IMR-90 (cell line): Measurements from ENCODE around the gene ITPR3. TPM values are rescaled to one million over a fixed set of nuclear protein-coding genes. Genes with fewer than 3 reads are reported as not detected.

Experiments
- ATAC-seq: fragments of 200-7000 bp; cut with Tn5 transposase; 2 replicates; pipeline ENCODE4 v1.9.1; 2020; ENCODE audit warnings: low read depth, mild to moderate bottlenecking, moderate library complexity
- BruUV-seq: library from RNA; stranded (reverse); fragments of 400-500 nt; replicated peaks from 2 replicates; lab custom pipeline; 2021; lab: Mats Ljungman, UMichigan
- CTCF ChIA-PET: fragments of 300-600 bp; formaldehyde crosslinking; extraction: SDS; loops from one replicate; lab custom pipeline; 2021; ENCODE audit warnings: antibody characterized with exemption; lab: Yijun Ruan, JAX
- POLR2A ChIA-PET: fragments of 300-600 bp; sonication (Branson Sonifier 250); formaldehyde crosslinking; loops from one replicate; lab custom pipeline; 2022; ENCODE audit warnings: antibody characterized with exemption; ENCODE audit not compliant: unreplicated experiment; lab: Charles Lee
- DNase-seq: peaks from one replicate; pipeline ENCODE4 v3.0.0; 2013
- H2AFZ ChIP-seq: replicated peaks from 2 replicates; pipeline ENCODE3; 2013; ENCODE audit warnings: low read length, mild to moderate bottlenecking; ENCODE audit not compliant: poor library complexity
- H2AK5ac ChIP-seq: 2 replicates; pipeline ENCODE4 v1.6.1; 2013; ENCODE audit warnings: low read depth, low read length, inconsistent platforms
- H2AK9ac ChIP-seq: replicated peaks from 2 replicates; pipeline ENCODE3; 2013; ENCODE audit warnings: mild to moderate bottlenecking, low read depth, low read length, moderate library complexity; ENCODE audit not compliant: poor library complexity
- H2BK120ac ChIP-seq: 2 replicates; pipeline ENCODE4 v1.6.1; 2013; ENCODE audit warnings: low read depth, low read length, inconsistent platforms
- H2BK15ac ChIP-seq: 3 replicates; pipeline ENCODE4 v1.6.1; 2013; ENCODE audit warnings: low read depth, low read length, inconsistent platforms
- H2BK20ac ChIP-seq: 2 replicates; pipeline ENCODE4 v1.6.1; 2013; ENCODE audit warnings: low read depth, mild to moderate bottlenecking, inconsistent platforms, low read length, moderate library complexity
- H2BK5ac ChIP-seq: 2 replicates; pipeline ENCODE4 v1.6.1; 2013; ENCODE audit warnings: mild to moderate bottlenecking, low read depth, low read length, inconsistent platforms; ENCODE audit not compliant: poor library complexity, severe bottlenecking
- H3K14ac ChIP-seq: replicated peaks from 2 replicates; pipeline ENCODE4 v1.6.1; 2013; ENCODE audit warnings: low read depth, low read length, inconsistent platforms
- H3K18ac ChIP-seq: 2 replicates; pipeline ENCODE4 v1.6.1; 2013; ENCODE audit warnings: low read depth, low read length, control low read depth
- H3K23ac ChIP-seq: 2 replicates; pipeline ENCODE4 v1.6.1; 2013; ENCODE audit warnings: low read depth, low read length, inconsistent platforms
- H3K27ac ChIP-seq: 2 replicates; pipeline ENCODE4 v1.5.1; 2013; ENCODE audit warnings: mild to moderate bottlenecking, control low read depth, low read length; ENCODE audit not compliant: insufficient read depth
- H3K27me3 ChIP-seq: 2 replicates; pipeline ENCODE4 v1.6.1; 2013; ENCODE audit warnings: low read length; ENCODE audit not compliant: control insufficient read depth, insufficient read depth
- H3K36me3 ChIP-seq: 2 replicates; pipeline ENCODE4 v1.6.1; 2013; ENCODE audit warnings: low read length, mixed read lengths; ENCODE audit not compliant: control insufficient read depth, insufficient read depth
- H3K4ac ChIP-seq: 2 replicates; pipeline ENCODE4 v1.6.1; 2013; ENCODE audit warnings: low read depth, low read length, inconsistent platforms
- H3K4me1 ChIP-seq: 2 replicates; pipeline ENCODE4 v1.6.1; 2013; ENCODE audit warnings: low read length, mixed read lengths; ENCODE audit not compliant: control insufficient read depth, insufficient read depth
- H3K4me2 ChIP-seq: 2 replicates; pipeline ENCODE4 v1.6.1; 2013; ENCODE audit warnings: low read depth, mild to moderate bottlenecking, control low read depth, low read length, moderate library complexity
- H3K4me3 ChIP-seq: 2 replicates; pipeline ENCODE4 v1.5.1; 2013; ENCODE audit warnings: low read depth, mild to moderate bottlenecking, control low read depth, low read length, moderate library complexity; ENCODE audit not compliant: insufficient read depth
- H3K56ac ChIP-seq: 2 replicates; pipeline ENCODE4 v1.6.1; 2013; ENCODE audit warnings: low read length, inconsistent platforms; ENCODE audit not compliant: insufficient read depth; ENCODE audit errors: extremely low read depth
- H3K79me1 ChIP-seq, 2 experiments: 2 replicates each; pipeline ENCODE4 v1.6.1; 2013; ENCODE audit warnings: low read length in 2 of 2, inconsistent platforms in 1 of 2, low read depth in 1 of 2
- H3K9ac ChIP-seq: 2 replicates; pipeline ENCODE4 v1.6.1; 2013; ENCODE audit warnings: low read depth, low read length, control low read depth
- H3K9me1 ChIP-seq: 2 replicates; pipeline ENCODE4 v1.6.1; 2013; ENCODE audit warnings: low read length, inconsistent platforms; ENCODE audit not compliant: insufficient read depth
- H3K9me3 ChIP-seq: 2 replicates; pipeline ENCODE4 v1.6.1; 2013; ENCODE audit warnings: low read length; ENCODE audit not compliant: control insufficient read depth, insufficient read depth
- H4K20me1 ChIP-seq: 2 replicates; pipeline ENCODE4 v1.6.1; 2013; ENCODE audit warnings: low read length, inconsistent platforms; ENCODE audit not compliant: insufficient read depth
- H4K5ac ChIP-seq: 2 replicates; pipeline ENCODE4 v1.6.1; 2013; ENCODE audit warnings: mild to moderate bottlenecking, low read depth, low read length, control low read depth
- H4K8ac ChIP-seq, 2 experiments: 2 replicates each; pipeline ENCODE4 v1.6.1; 2013; ENCODE audit warnings: low read depth in 2 of 2, low read length in 2 of 2, control low read depth in 1 of 2, inconsistent platforms in 1 of 2
- H4K91ac ChIP-seq: 2 replicates; pipeline ENCODE4 v1.6.1; 2013; ENCODE audit warnings: low read depth, low read length, inconsistent platforms; ENCODE audit not compliant: insufficient read depth
- BHLHE40 ChIP-seq: fragments of 150-350 bp; IDR thresholded peaks from 2 replicates; pipeline ENCODE4 v1.6.1; 2016; ENCODE audit warnings: mild to moderate bottlenecking, low read depth, low read length
- CEBPB ChIP-seq: IDR thresholded peaks from 2 replicates; pipeline ENCODE4 v1.6.1; 2012; ENCODE audit warnings: low read depth, low read length, improper control_type of control experiment
- CHD1 ChIP-seq: IDR thresholded peaks from 2 replicates; pipeline ENCODE4 v1.6.1; 2012; ENCODE audit warnings: low read depth, low read length, improper control_type of control experiment
- CTCF ChIP-seq: conservative IDR thresholded peaks from 2 replicates; pipeline ENCODE4 v1.5.1; 2012; ENCODE audit warnings: mild to moderate bottlenecking, low read depth, low read length, improper control_type of control experiment
- ELK1 ChIP-seq: fragments of 150-350 bp; IDR thresholded peaks from 2 replicates; pipeline ENCODE4 v1.6.1; 2016; ENCODE audit warnings: low read depth, mild to moderate bottlenecking, low read length, moderate library complexity, borderline replicate concordance
- FOS ChIP-seq: fragments of 150-350 bp; IDR thresholded peaks from 2 replicates; pipeline ENCODE4 v1.6.1; 2016; ENCODE audit warnings: low read depth, low read length
- MAFK ChIP-seq: IDR thresholded peaks from 2 replicates; pipeline ENCODE4 v1.6.1; 2012; ENCODE audit warnings: low read depth, low read length, improper control_type of control experiment
- MAZ ChIP-seq: IDR thresholded peaks from 2 replicates; pipeline ENCODE4 v1.6.1; 2012; ENCODE audit warnings: low read depth, mild to moderate bottlenecking, low read length, improper control_type of control experiment, moderate library complexity, borderline replicate concordance
- MXI1 ChIP-seq: IDR thresholded peaks from 2 replicates; pipeline ENCODE4 v1.6.1; 2012; ENCODE audit warnings: low read depth, mild to moderate bottlenecking, low read length, moderate library complexity, borderline replicate concordance
- NFE2L2 ChIP-seq: fragments of 150-350 bp; IDR thresholded peaks from 2 replicates; pipeline ENCODE4 v1.6.1; 2016; ENCODE audit warnings: low read depth, mild to moderate bottlenecking, low read length
- POLR2A ChIP-seq: IDR thresholded peaks from 2 replicates; pipeline ENCODE4 v1.6.1; 2012; ENCODE audit warnings: mild to moderate bottlenecking, low read depth, low read length
- RAD21 ChIP-seq: IDR thresholded peaks from 2 replicates; pipeline ENCODE4 v1.6.1; 2012; ENCODE audit warnings: low read length, improper control_type of control experiment
- RCOR1 ChIP-seq: IDR thresholded peaks from 2 replicates; pipeline ENCODE4 v1.6.1; 2012; ENCODE audit warnings: mild to moderate bottlenecking, low read length, improper control_type of control experiment; ENCODE audit not compliant: insufficient replicate concordance
- RFX5 ChIP-seq: IDR thresholded peaks from 2 replicates; pipeline ENCODE4 v1.8.0; 2012; ENCODE audit warnings: low read depth, mild to moderate bottlenecking, low read length, moderate library complexity
- SMC3 ChIP-seq: fragments of 150-350 bp; IDR thresholded peaks from 2 replicates; pipeline ENCODE4 v1.6.1; 2016; ENCODE audit warnings: low read depth, mild to moderate bottlenecking, antibody characterized with exemption, low read length, moderate library complexity
- USF2 ChIP-seq: fragments of 150-350 bp; IDR thresholded peaks from 2 replicates; pipeline ENCODE4 v1.6.1; 2017; ENCODE audit warnings: mild to moderate bottlenecking, antibody characterized with exemption, low read length, low read depth
- WGBS, 2 experiments: methylation state at CpG; one replicate each; pipeline versions ENCODE4 v1.1.5 to v1.1.7; 2013; ENCODE audit warnings: missing lambda C conversion rate in 2 of 2; ENCODE audit not compliant: insufficient read length in 1 of 2; ENCODE audit errors: extremely low coverage in 2 of 2; 5-methylcytosine and 5-hydroxymethylcytosine counted together
- dilution Hi-C: fragments of 300-500 bp; cut with HindIII; formaldehyde crosslinking; loops from one replicate; pipeline ENCODE4 v1.14.3; 2018; ENCODE audit warnings: low sequenced_read_pairs; ENCODE audit not compliant: unreplicated experiment
- in situ Hi-C: fragments of 300-500 bp; cut with MboI; formaldehyde crosslinking; loops from 3 replicates; pipeline ENCODE4 v1.14.3; 2019; ENCODE audit warnings: low sequenced_read_pairs, inconsistent platforms, mixed read lengths
- intact Hi-C: fragments of 100-400 bp; cut with micrococcal nuclease; formaldehyde crosslinking; loops from 2 replicates; pipeline ENCODE4 v1.10.0; 2022
- polyA plus RNA-seq, 3 experiments: library from polyadenylated mRNA; depleted of rRNA; stranded (reverse); fragments of >200 nt; gene quantifications; 2 replicates each; pipeline ENCODE4 v1.2.3, GENCODE V29; 2012; ENCODE audit warnings: low replicate concordance in 1 of 3
- total RNA-seq: library from RNA; depleted of rRNA; stranded (reverse); fragments of >200 nt; gene quantifications from 2 replicates; pipeline ENCODE4 v1.2.3, GENCODE V29; 2012

The ITPR3 gene
- total and polyA plus RNA-seq, 2 of the 4 experiments (the other 2 are of a cell fraction): 1.6 to 3.7 TPM

GRCh38 chr6:33689148-33689494 is 68.0 kb downstream of the ITPR3 start:
- Histone ChIP-seq H4K20me1 (no peaks in the 10 kb centered on the region), H3K23ac (no peak overlapping the region), H4K91ac (no peak overlapping the region), H2BK20ac (no peak overlapping the region), H3K9me3 (no peaks in the 10 kb centered on the region), H3K14ac (no peak overlapping the region), H3K18ac (no peak overlapping the region), H3K4ac (no peak overlapping the region), H2AK9ac (no peak overlapping the region), H3K36me3 (peaks cover 13% of the 10 kb centered on the region), H2AFZ (no peak overlapping the region), H3K27ac (no peak overlapping the region), H4K5ac (no peak overlapping the region), H3K9ac (no peak overlapping the region), H2BK5ac (no peak overlapping the region), H3K27me3 (no peaks in the 10 kb centered on the region), H3K9me1 (peaks cover 9% of the 10 kb centered on the region; the same call in 1 of the 2 replicates), H3K4me1 (peaks cover 2% of the 10 kb centered on the region; the same call in 1 of the 2 replicates), H4K8ac (no peak overlapping the region), H2BK120ac (no peak overlapping the region), H3K56ac (no peak overlapping the region), H3K4me3 (no peak overlapping the region), H3K79me1 (no peaks in the 10 kb centered on the region), H3K4me2 (no peak overlapping the region), H2AK5ac (no peak overlapping the region), H2BK15ac (no peak overlapping the region)
- DNase-seq: no peak
- POLR2A ChIA-PET: no interaction called here
- no peak for ATAC-seq
- WGBS, 2 experiments: 92% methylated on average over 10 of the region's 12 CpGs; no CpG with 5 or more reads in 1 of the 2 experiments
- BruUV-seq: no TSS peak
- intact Hi-C loops: no loop called here
- TF ChIP-seq FOS: no peak
- TF ChIP-seq NFE2L2: no peak
- TF ChIP-seq CTCF: no peak
- no peak for TF ChIP-seq MXI1
- no peak for TF ChIP-seq SMC3
- no peak for TF ChIP-seq CEBPB
- TF ChIP-seq RAD21: no peak
- no peak for TF ChIP-seq POLR2A
- no peak for TF ChIP-seq RCOR1
- TF ChIP-seq RFX5: no peak
- TF ChIP-seq USF2: no peak
- no peak for TF ChIP-seq ELK1
- no peak for TF ChIP-seq MAFK
- TF ChIP-seq BHLHE40: no peak
- no peak for TF ChIP-seq CHD1
- TF ChIP-seq MAZ: no peak
- dilution Hi-C loops: no loop called here
- CTCF ChIA-PET: no interaction called here
- in situ Hi-C loops: no loop called here
